T-helper 2 cell treated with Interferon-gamma antibody and Interleukin-4, amounts not matched to agents 100 ng/mL and 5 ng/mL, for 36 hours (primary cell): ENCODE measurements around the gene ALDH1L1. TPM values are rescaled to one million over a fixed set of nuclear protein-coding genes. Genes with fewer than 3 reads are reported as not detected.

Experiments used
- intact Hi-C: fragments of 100-400 bp; cut with micrococcal nuclease; formaldehyde crosslinking; loops from one replicate; pipeline ENCODE4 v1.15.1; 2023
- total RNA-seq: library from RNA; stranded (reverse); gene quantifications from 2 replicates; pipeline ENCODE4 v1.2.3, GENCODE V29; 2022

The ALDH1L1 gene
- total RNA-seq, 1 donor from 2014 or later: not detected

GRCh38 chr3:126154391-126155279, 25.8 kb downstream of the ALDH1L1 start:
- intact Hi-C loops: no loop called here

GRCh38 chr3:126153695-126154360, 26.6 kb downstream of the ALDH1L1 start:
- intact Hi-C loops: no loop called here

- intact Hi-C loops: no loop called here
These were observed 27.3 kb downstream of the ALDH1L1 start for GRCh38 chr3:126152901-126153694.

GRCh38 chr3:126152458-126152857, 27.9 kb downstream of the ALDH1L1 start:
- intact Hi-C loops: no loop called here

- intact Hi-C loops: no loop called here
These were observed 28.7 kb downstream of the ALDH1L1 start for GRCh38 chr3:126151562-126152302.

GRCh38 chr3:126149960-126150515, 30.3 kb downstream of the ALDH1L1 start:
- intact Hi-C loops: no loop called here

GRCh38 chr3:126149256-126149902, 31.0 kb downstream of the ALDH1L1 start:
- intact Hi-C loops: no loop called here

GRCh38 chr3:126147932-126148683, 32.3 kb downstream of the ALDH1L1 start:
- intact Hi-C loops: no loop called here

GRCh38 chr3:126147147-126147931, 33.0 kb downstream of the ALDH1L1 start:
- intact Hi-C loops: no loop called here

- intact Hi-C loops: no loop called here
These were observed 33.8 kb downstream of the ALDH1L1 start for GRCh38 chr3:126146525-126147146.

- intact Hi-C loops: no loop called here
These were observed 34.4 kb downstream of the ALDH1L1 start for GRCh38 chr3:126146034-126146433.

- intact Hi-C loops: no loop called here
These were observed 37.7 kb downstream of the ALDH1L1 start for GRCh38 chr3:126142652-126143051.

- intact Hi-C loops: no loop called here
These were observed 42.8 kb downstream of the ALDH1L1 start for GRCh38 chr3:126137490-126138130.

- intact Hi-C loops: no loop called here
These were observed 43.8 kb downstream of the ALDH1L1 start for GRCh38 chr3:126136428-126137220.

GRCh38 chr3:126135406-126136076, 44.8 kb downstream of the ALDH1L1 start:
- intact Hi-C loops: no loop called here

- intact Hi-C loops: no loop called here
These were observed 45.3 kb downstream of the ALDH1L1 start for GRCh38 chr3:126135071-126135405.
